Neural cell (in vitro differentiated cells): Measurements from ENCODE around the gene USP6NL. TPM values are rescaled to one million over a fixed set of nuclear protein-coding genes. Genes with fewer than 3 reads are reported as not detected.
"Not testable (repeated sequence)": the region's sequence is repeated elsewhere in the genome, so short reads cannot be mapped to it uniquely, and the experiment has no call there.

Source experiments
- H2AFZ ChIP-seq: fragments of 200-600, 300-800 bp; sonication (generic), shearing (Covaris generic); 2 replicates; pipeline ENCODE4 v1.6.0; 2014; ENCODE audit warnings: low read depth, mild to moderate bottlenecking, antibody characterized with exemption, low read length, moderate library complexity
- H3F3A ChIP-seq: fragments of 200-600 bp; shearing (Covaris generic); 2 replicates; pipeline ENCODE4 v1.6.1; 2016; ENCODE audit warnings: mild to moderate bottlenecking, moderate library complexity, mixed read lengths, antibody characterized with exemption, low read length; ENCODE audit not compliant: insufficient read depth, poor library complexity, severe bottlenecking
- H3K27ac ChIP-seq: fragments of 200-600, 300-800 bp; sonication (generic), shearing (Covaris generic); 2 replicates; pipeline ENCODE4 v1.5.1; 2014; ENCODE audit warnings: mild to moderate bottlenecking, low read length, moderate library complexity
- H3K27me3 ChIP-seq: fragments of 300-800, 200-600 bp; sonication (generic), shearing (Covaris generic); 2 replicates; pipeline ENCODE4 v1.6.0; 2014; ENCODE audit warnings: mild to moderate bottlenecking, low read depth, low read length, moderate library complexity; ENCODE audit not compliant: insufficient read depth
- H3K36me3 ChIP-seq: fragments of 300-800, 200-600 bp; sonication (generic), shearing (Covaris generic); 2 replicates; pipeline ENCODE4 v1.5.1; 2014; ENCODE audit warnings: mild to moderate bottlenecking, antibody characterized with exemption, low read length, moderate library complexity; ENCODE audit not compliant: insufficient read depth
- H3K4me2 ChIP-seq: fragments of 300-800, 200-600 bp; sonication (generic), shearing (Covaris generic); 2 replicates; pipeline ENCODE4 v1.6.0; 2014; ENCODE audit warnings: mild to moderate bottlenecking, low read length
- H3K4me3 ChIP-seq: fragments of 300-800, 200-600 bp; sonication (generic), shearing (Covaris generic); 2 replicates; pipeline ENCODE4 v1.5.1; 2014; ENCODE audit warnings: mild to moderate bottlenecking, low read length, moderate library complexity
- H3K79me2 ChIP-seq: fragments of 200-600 bp; shearing (Covaris generic); replicated peaks from 2 replicates; pipeline ENCODE4 v1.6.0; 2014; ENCODE audit warnings: mild to moderate bottlenecking, low read length, moderate library complexity; ENCODE audit not compliant: insufficient read depth
- H3K9ac ChIP-seq: fragments of 300-800, 200-600 bp; sonication (generic), shearing (Covaris generic); 2 replicates; pipeline ENCODE4 v1.6.1; 2016; ENCODE audit warnings: mild to moderate bottlenecking, low read length, mixed read lengths
- H3K9me2 ChIP-seq: fragments of 200-600 bp; shearing (Covaris generic); 2 replicates; pipeline ENCODE4 v1.6.1; 2016; ENCODE audit warnings: mild to moderate bottlenecking, low read length, mixed read lengths; ENCODE audit not compliant: insufficient read depth
- H3K9me3 ChIP-seq: fragments of 200-600, 300-800 bp; sonication (generic), shearing (Covaris generic); 2 replicates; pipeline ENCODE4 v1.6.1; 2016; ENCODE audit warnings: mild to moderate bottlenecking, mixed run types, low read length, moderate library complexity, mixed read lengths
- H4K20me1 ChIP-seq: fragments of 200-600 bp; shearing (Covaris generic); 2 replicates; pipeline ENCODE4 v1.6.1; 2016; ENCODE audit warnings: mild to moderate bottlenecking, mixed run types; ENCODE audit not compliant: insufficient read depth
- EP300 ChIP-seq: fragments of 450-650 bp; conservative IDR thresholded peaks from 2 replicates; pipeline ENCODE4 v1.6.1; 2014; ENCODE audit warnings: antibody characterized with exemption, mild to moderate bottlenecking, moderate library complexity; ENCODE audit not compliant: poor library complexity, severe bottlenecking
- EZH2 ChIP-seq: fragments of 200-600, 300-800 bp; shearing (Covaris generic), sonication (generic); IDR thresholded peaks from 2 replicates; pipeline ENCODE4 v1.6.1; 2014; ENCODE audit warnings: antibody characterized with exemption, low read length, borderline replicate concordance, mild to moderate bottlenecking; ENCODE audit not compliant: insufficient read depth, poor library complexity, severe bottlenecking
- MXI1 ChIP-seq: fragments of 450-650 bp; conservative IDR thresholded peaks from 2 replicates; pipeline ENCODE4 v1.6.1; 2014; ENCODE audit warnings: antibody characterized with exemption, mild to moderate bottlenecking; ENCODE audit not compliant: poor library complexity, severe bottlenecking
- POLR2AphosphoS5 ChIP-seq: IDR thresholded peaks from 2 replicates; pipeline ENCODE4 v1.6.1; 2012
- RAD21 ChIP-seq: fragments of 450-650 bp; conservative IDR thresholded peaks from 2 replicates; pipeline ENCODE4 v1.6.1; 2014; ENCODE audit warnings: antibody characterized with exemption, mild to moderate bottlenecking, moderate library complexity
- SMC3 ChIP-seq: fragments of 450-650 bp; conservative IDR thresholded peaks from 2 replicates; pipeline ENCODE4 v1.6.1; 2014; ENCODE audit warnings: antibody characterized with exemption, mild to moderate bottlenecking, moderate library complexity; ENCODE audit not compliant: poor library complexity
- TAF1 ChIP-seq: IDR thresholded peaks from 2 replicates; pipeline ENCODE4 v1.6.1; 2012; ENCODE audit warnings: low read depth
- polyA plus RNA-seq: library from polyadenylated mRNA; depleted of rRNA; stranded (reverse); fragments of >200 nt; gene quantifications from 2 replicates; pipeline ENCODE4 v1.2.3, GENCODE V29; 2014
- TF ChIP-seq, protein P1 (sequence below): IDR thresholded peaks from 2 replicates; pipeline ENCODE4 v1.6.1; 2012; ENCODE audit warnings: borderline replicate concordance
- TF ChIP-seq, protein P2 (sequence below): fragments of 450-650 bp; IDR thresholded peaks from 2 replicates; pipeline ENCODE4 v1.5.1; 2014; ENCODE audit warnings: antibody characterized with exemption, mild to moderate bottlenecking, moderate library complexity; ENCODE audit not compliant: poor library complexity, severe bottlenecking

Gene USP6NL
- polyA plus RNA-seq, 1 donor from 2014 or later: 39.9 TPM

DNA sequence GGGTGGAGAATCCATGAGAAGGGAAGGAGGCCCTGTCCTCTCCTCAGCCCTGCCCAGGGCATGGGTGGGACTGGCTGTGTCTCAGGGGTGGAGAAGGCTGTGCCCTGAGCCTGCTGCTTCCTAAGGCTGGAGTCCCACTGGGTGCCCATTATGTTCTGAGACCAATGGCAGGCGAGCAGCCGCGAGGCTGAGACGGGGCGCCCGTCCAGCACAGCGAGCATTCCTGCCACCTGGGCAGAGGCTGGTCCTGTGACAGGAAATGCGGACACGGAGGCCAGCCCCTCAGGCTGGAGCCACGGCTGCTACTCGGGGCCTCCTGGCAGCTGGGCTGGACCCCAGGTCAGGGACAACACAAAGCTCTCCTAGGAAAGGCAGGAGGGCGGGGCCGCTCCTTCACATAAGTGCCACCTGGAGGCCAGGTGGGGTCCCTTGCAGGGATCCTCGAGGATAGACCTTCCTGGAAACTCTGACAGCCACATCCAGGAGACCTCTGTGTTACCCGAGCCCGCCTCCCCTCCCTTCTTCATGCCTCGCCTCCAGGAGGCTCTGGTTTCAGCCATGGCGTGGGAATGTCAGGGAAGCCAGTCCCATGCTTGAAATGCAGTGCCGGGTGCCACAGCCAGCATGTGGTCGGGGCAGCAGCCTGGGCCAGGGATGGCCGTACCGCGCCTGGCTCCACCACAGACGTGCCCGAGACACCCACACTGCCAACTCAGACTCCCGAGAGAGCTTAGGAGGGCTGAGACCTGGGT lies 173.9 kb downstream of the USP6NL start:
- Histone ChIP-seq H3K9me2 (no peaks in the 10 kb centered on the region), H3K9me3 (no peaks in the 10 kb centered on the region), H3F3A (no peaks in the 10 kb centered on the region), H3K36me3 (no peaks in the 10 kb centered on the region), H3K4me2 (no peak overlapping the region), H3K9ac (no peak overlapping the region), H3K4me3 (no peak overlapping the region), H3K79me2 (no peaks in the 10 kb centered on the region), H2AFZ (no peak overlapping the region), H3K27me3 (no peaks in the 10 kb centered on the region), H3K27ac (no peak overlapping the region), H4K20me1 (no peaks in the 10 kb centered on the region)
- TF ChIP-seq EP300: no peak
- no peak for TF ChIP-seq RAD21
- TF ChIP-seq POLR2AphosphoS5: no peak
- TF ChIP-seq, protein P1, sequence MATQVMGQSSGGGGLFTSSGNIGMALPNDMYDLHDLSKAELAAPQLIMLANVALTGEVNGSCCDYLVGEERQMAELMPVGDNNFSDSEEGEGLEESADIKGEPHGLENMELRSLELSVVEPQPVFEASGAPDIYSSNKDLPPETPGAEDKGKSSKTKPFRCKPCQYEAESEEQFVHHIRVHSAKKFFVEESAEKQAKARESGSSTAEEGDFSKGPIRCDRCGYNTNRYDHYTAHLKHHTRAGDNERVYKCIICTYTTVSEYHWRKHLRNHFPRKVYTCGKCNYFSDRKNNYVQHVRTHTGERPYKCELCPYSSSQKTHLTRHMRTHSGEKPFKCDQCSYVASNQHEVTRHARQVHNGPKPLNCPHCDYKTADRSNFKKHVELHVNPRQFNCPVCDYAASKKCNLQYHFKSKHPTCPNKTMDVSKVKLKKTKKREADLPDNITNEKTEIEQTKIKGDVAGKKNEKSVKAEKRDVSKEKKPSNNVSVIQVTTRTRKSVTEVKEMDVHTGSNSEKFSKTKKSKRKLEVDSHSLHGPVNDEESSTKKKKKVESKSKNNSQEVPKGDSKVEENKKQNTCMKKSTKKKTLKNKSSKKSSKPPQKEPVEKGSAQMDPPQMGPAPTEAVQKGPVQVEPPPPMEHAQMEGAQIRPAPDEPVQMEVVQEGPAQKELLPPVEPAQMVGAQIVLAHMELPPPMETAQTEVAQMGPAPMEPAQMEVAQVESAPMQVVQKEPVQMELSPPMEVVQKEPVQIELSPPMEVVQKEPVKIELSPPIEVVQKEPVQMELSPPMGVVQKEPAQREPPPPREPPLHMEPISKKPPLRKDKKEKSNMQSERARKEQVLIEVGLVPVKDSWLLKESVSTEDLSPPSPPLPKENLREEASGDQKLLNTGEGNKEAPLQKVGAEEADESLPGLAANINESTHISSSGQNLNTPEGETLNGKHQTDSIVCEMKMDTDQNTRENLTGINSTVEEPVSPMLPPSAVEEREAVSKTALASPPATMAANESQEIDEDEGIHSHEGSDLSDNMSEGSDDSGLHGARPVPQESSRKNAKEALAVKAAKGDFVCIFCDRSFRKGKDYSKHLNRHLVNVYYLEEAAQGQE: no peak
- no peak for TF ChIP-seq EZH2
- no peak for TF ChIP-seq MXI1
- TF ChIP-seq, protein P2, sequence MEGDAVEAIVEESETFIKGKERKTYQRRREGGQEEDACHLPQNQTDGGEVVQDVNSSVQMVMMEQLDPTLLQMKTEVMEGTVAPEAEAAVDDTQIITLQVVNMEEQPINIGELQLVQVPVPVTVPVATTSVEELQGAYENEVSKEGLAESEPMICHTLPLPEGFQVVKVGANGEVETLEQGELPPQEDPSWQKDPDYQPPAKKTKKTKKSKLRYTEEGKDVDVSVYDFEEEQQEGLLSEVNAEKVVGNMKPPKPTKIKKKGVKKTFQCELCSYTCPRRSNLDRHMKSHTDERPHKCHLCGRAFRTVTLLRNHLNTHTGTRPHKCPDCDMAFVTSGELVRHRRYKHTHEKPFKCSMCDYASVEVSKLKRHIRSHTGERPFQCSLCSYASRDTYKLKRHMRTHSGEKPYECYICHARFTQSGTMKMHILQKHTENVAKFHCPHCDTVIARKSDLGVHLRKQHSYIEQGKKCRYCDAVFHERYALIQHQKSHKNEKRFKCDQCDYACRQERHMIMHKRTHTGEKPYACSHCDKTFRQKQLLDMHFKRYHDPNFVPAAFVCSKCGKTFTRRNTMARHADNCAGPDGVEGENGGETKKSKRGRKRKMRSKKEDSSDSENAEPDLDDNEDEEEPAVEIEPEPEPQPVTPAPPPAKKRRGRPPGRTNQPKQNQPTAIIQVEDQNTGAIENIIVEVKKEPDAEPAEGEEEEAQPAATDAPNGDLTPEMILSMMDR: no peak
- no peak for TF ChIP-seq SMC3
- TF ChIP-seq TAF1: no peak

DNA sequence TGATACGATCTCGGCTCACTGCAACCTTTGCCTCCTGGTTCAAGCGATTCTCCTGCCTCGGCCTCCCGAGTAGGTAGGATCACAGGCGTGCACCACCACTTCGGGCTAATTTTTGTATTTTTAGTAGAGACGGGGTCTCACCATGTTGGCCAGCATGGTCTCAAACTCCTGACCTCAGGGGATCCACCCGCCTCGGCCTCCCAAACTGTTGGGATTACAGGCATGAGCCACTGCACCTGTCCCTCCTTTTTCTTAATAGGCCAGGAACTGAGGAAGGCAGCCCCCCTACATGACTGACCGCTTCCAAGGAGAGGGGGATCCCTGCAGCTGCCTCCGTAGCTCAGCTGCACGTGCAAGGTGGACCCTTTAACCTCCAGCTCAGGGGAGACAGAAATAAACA lies 175.0 kb downstream of the USP6NL start:
- H4K20me1 ChIP-seq, H3K9ac ChIP-seq, H3K27ac ChIP-seq, H3K4me3 ChIP-seq, H3K9me2 ChIP-seq, H2AFZ ChIP-seq, H3K27me3 ChIP-seq, H3K36me3 ChIP-seq, H3K9me3 ChIP-seq, H3F3A ChIP-seq, H3K79me2 ChIP-seq, H3K4me2 ChIP-seq: not testable (repeated sequence)
